ENCODE results near the gene BDKRB2.

The BDKRB2 gene

GRCh38 chr14:96212896-96213295, 8.3 kb downstream of the BDKRB2 start:
- DNase-seq (ENCODE audit: low read depth in 1 of 2, low spot score in 1 of 2), result no peak
- Histone ChIP-seq H3K27me3 (ENCODE audit: insufficient read depth, poor library complexity, severe bottlenecking) (peaks cover 2% of the 10 kb centered on the region), H3K27ac (replicated peaks) (no peak overlapping the region), H3K4me3 (replicated peaks; ENCODE audit: insufficient read depth, low read length) (no peak overlapping the region)
- TF ChIP-seq CTCF (IDR thresholded peaks at IDR 0.05; ENCODE audit: insufficient read depth, low read length), result no peak
- no peak for TF ChIP-seq SPI1 (IDR thresholded peaks at IDR 0.05; ENCODE audit: borderline replicate concordance, low read depth)
- TF ChIP-seq GABPA (IDR thresholded peaks at IDR 0.05; ENCODE audit: low read depth), result no peak
- no peak for TF ChIP-seq POLR2AphosphoS5 (IDR thresholded peaks at IDR 0.05; ENCODE audit: low read depth)
- TF ChIP-seq REST (IDR thresholded peaks at IDR 0.05; ENCODE audit: insufficient replicate concordance, low read depth), result no peak

GRCh38 chr14:96213871-96214465, 9.3 kb downstream of the BDKRB2 start:
- Histone ChIP-seq H3K27ac (replicated peaks) (no peak overlapping the region), H3K27me3 (ENCODE audit: insufficient read depth, poor library complexity, severe bottlenecking) (peaks cover 2% of the 10 kb centered on the region), H3K4me3 (replicated peaks; ENCODE audit: insufficient read depth, low read length) (no peak overlapping the region)
- TF ChIP-seq POLR2AphosphoS5 (IDR thresholded peaks at IDR 0.05; ENCODE audit: low read depth) (no peak), GABPA (IDR thresholded peaks at IDR 0.05; ENCODE audit: low read depth) (no peak), SPI1 (IDR thresholded peaks at IDR 0.05; ENCODE audit: borderline replicate concordance, low read depth) (no peak), CTCF (IDR thresholded peaks at IDR 0.05; ENCODE audit: insufficient read depth, low read length) (no peak), REST (IDR thresholded peaks at IDR 0.05; ENCODE audit: insufficient replicate concordance, low read depth) (no peak)
- no peak for DNase-seq (ENCODE audit: low read depth in 1 of 2, low spot score in 1 of 2)

GRCh38 chr14:96214793-96215192, 10.2 kb downstream of the BDKRB2 start:
- TF ChIP-seq REST (IDR thresholded peaks at IDR 0.05; ENCODE audit: insufficient replicate concordance, low read depth) (no peak), SPI1 (IDR thresholded peaks at IDR 0.05; ENCODE audit: borderline replicate concordance, low read depth) (no peak), CTCF (IDR thresholded peaks at IDR 0.05; ENCODE audit: insufficient read depth, low read length) (no peak), POLR2AphosphoS5 (IDR thresholded peaks at IDR 0.05; ENCODE audit: low read depth) (no peak), GABPA (IDR thresholded peaks at IDR 0.05; ENCODE audit: low read depth) (no peak)
- H3K27ac ChIP-seq (replicated peaks), result no peak overlapping the region
- H3K4me3 ChIP-seq (replicated peaks; ENCODE audit: insufficient read depth, low read length), result no peak overlapping the region
- DNase-seq (ENCODE audit: low read depth in 1 of 2, low spot score in 1 of 2), result no peak
- peaks cover 2% of the 10 kb centered on the region for H3K27me3 ChIP-seq (ENCODE audit: insufficient read depth, poor library complexity, severe bottlenecking)
